GM21737 (cell line): ENCODE data around the gene RRP9.
"Not testable (repeated sequence)": the region's sequence is repeated elsewhere in the genome, so short reads cannot be mapped to it uniquely, and the experiment has no call there.

Experiments used
- ATAC-seq: cut with Tn5 transposase; IDR thresholded peaks from one replicate; pipeline ENCODE4 v1.9.1; 2021; ENCODE audit warnings: mild to moderate bottlenecking, moderate library complexity; ENCODE audit not compliant: unreplicated experiment

The RRP9 gene, protein sequence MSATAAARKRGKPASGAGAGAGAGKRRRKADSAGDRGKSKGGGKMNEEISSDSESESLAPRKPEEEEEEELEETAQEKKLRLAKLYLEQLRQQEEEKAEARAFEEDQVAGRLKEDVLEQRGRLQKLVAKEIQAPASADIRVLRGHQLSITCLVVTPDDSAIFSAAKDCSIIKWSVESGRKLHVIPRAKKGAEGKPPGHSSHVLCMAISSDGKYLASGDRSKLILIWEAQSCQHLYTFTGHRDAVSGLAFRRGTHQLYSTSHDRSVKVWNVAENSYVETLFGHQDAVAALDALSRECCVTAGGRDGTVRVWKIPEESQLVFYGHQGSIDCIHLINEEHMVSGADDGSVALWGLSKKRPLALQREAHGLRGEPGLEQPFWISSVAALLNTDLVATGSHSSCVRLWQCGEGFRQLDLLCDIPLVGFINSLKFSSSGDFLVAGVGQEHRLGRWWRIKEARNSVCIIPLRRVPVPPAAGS

DNA sequence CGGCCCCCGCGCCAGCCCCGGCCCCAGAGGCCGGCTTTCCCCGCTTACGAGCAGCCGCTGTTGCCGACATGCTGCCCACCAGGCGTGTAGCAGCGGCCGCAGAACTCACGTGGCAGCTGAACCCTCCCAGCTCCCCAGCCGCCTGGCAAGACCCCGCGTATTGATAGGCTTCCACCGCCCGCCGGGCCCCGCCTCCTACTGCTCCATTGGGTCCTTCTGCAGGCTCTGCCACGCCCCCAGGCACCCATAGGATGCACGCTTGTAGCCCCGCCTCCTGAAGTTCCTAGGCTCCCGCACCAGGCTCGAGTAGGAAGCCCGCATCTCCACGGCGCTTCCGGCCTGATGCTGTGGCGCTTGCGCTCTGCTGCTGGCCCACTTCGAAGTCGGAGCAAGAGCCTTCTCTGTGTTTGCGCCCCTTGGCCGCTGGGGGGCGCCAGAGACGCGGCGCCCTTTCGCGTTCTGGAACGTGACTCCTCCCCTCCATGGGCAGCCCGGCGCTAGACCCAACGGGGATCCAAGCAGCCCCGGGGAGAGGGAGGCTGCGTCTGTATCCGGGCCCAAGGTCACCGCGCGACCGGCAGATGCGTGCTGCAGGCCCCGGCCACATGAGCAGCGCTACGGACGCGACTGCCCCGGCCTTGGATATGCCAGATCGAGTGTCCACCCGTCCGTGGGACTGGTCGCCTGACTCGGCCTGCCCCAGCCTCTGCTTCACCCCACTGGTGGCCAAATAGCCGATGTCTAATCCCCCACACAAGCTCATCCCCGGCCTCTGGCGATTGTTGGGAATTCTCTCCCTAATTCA lies at the start of gene RRP9, which contains the start of gene PARP3:
Gene RRP9 (minus strand): TSS at position 107 of the 805 bp plus-strand sequence. CDS start 37 bp downstream, at position 70.
Gene PARP3 (plus strand): TSS at position 566 of the 805 bp plus-strand sequence. CDS start 993 bp downstream, outside the sequence.
- ATAC-seq: peak; percentile 86

DNA sequence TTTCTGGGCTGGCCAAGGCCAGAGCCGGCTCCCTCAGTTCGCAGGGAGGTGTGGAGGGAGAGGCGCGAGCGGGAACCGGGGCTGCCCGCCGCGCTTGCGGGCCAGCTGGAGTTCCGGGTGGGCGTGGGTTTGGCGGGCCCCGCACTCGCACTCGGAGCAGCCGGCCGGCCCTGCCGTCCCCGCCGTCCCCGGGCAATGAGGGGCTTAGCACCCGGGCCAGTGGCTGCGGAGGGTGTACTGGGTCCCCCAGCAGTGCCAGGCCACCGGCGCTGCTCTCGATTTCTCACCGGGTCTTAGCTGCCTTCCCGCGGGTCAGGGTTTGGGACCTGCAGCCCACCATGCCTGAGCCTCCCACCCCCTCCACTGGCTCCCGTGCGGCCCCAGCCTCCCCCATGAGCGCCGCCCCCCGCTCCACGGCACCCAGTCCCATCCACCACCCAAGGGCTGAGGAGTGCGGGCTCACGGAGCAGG lies 48.8 kb upstream of the RRP9 start:
- not testable (repeated sequence) for ATAC-seq

DNA sequence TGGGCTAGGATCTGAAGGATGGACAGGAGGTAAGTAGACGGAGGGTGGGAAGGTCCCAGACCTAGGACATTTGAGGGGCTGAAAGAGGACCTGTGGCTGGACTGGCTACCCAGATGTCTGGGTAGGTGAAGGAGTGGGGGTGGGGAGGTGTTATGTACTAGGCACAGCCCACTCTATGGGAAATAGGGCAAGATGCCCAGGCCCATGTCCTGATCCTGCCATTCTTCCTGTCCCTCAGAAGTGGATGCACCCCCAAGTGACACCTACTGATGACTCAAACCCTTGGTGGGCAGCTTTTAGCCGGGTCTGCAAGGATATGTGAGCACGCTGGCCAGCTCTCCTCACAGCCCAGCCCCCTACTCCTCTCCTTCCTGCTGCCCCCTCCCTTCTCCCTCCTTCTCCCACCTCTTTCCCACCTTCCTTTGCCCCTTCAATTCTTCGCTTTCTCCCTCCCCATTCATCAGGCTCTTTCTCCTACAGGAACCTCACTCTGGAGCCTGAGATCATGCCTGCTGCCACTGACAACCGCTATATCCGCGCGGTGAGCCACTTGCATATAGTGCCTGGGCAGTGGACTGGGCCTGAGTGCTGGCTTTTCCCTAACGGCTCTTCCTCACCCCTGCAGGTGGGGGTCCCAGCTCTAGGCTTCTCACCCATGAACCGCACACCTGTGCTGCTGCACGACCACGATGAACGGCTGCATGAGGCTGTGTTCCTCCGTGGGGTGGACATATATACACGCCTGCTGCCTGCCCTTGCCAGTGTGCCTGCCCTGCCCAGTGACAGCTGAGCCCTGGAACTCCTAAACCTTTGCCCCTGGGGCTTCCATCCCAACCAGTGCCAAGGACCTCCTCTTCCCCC lies 46.8 kb upstream of the RRP9 start:
- no peak for ATAC-seq

DNA sequence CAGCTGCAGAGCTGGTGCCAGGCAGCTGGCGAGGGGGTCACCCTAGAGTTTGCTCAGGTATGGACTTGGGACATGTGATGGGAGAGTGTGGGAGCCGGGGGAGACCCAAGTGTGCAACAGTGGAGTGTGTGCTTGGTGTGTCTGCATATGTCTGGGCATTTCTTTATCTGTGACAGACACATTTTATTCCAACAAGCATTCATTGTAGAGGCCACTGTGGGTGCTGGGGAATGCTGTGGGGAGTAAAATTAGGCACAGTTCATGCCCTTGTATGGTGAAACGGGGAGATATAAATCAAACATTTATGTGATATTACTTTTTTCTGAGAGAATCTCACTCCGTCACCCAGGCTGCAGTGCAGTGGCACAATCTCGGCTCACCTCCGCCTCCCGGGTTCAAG lies 45.9 kb upstream of the RRP9 start:
- ATAC-seq: no peak

DNA sequence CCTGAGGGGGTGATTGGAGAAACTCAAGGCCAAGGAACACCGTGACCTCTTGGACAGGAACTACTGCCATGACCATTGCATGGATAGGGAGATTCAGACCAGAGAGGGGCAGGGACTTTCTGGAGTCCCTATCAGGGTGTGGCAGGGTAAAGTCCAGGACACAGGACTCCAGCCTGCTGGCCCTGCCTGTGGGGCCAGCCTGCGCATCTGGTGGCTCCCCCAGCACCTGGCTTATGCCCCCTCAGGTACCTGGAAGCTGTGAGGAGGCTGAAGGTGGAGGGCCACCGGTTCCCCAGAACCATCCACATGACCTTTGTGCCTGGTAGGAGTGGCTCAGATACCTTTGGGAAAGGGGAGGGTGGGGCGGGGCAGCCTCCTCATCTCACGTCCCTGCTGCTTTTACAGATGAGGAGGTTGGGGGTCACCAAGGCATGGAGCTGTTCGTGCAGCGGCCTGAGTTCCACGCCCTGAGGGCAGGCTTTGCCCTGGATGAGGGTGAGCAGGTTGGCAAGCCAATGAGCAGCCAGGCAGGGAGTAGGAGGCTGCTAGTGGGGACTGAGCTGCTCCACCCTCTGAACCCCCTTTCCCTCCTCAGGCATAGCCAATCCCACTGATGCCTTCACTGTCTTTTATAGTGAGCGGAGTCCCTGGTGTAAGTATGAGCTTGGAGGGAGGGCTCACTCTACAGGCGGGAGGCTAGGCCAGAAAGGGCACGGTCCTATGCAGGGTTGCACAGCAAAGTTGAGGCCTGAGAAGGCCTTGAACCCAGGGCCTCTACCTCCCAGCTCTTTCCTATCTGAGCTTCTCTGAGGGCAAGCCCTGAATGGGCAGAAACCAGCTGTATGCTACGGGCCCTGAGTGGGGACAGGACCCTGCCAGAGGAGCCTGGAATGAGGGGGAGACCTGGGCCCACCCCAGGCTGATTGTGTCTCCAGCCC lies 44.6 kb upstream of the RRP9 start:
- no peak for ATAC-seq

DNA sequence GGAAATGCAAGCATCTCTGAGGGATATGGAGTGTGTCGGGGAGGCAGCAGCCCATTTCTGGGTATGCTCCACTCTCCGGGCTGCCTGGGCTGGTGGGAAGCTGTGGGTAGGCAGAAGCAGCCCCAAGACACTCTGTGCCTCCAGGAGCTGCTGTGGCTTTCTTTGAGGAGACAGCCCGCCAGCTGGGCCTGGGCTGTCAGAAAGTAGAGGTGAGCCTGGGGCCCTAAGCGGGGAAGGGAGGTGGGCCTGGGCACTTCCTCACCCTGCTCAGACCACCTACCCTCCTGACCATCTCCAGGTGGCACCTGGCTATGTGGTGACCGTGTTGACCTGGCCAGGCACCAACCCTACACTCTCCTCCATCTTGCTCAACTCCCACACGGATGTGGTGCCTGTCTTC lies 43.4 kb upstream of the RRP9 start:
- no peak for ATAC-seq

DNA sequence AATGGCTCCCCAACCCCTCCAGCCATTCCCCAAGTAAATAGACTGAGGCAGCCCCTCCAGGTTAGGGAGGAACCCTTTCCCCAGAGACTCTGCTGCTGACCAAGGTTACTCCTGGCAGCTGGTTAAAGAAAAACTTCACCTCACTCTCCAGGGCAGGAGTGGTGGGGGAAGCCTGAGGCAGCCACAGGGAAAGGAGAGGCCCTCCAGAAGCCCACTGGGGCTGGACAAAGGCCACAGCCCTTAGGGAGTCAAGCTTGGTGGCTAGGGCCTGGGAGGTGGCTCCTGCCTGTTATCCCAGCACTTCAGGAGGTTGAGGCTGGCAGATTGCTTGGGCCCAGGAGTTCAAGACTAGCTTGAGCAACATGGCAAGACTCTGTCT lies 42.6 kb upstream of the RRP9 start:
- ATAC-seq: no peak

DNA sequence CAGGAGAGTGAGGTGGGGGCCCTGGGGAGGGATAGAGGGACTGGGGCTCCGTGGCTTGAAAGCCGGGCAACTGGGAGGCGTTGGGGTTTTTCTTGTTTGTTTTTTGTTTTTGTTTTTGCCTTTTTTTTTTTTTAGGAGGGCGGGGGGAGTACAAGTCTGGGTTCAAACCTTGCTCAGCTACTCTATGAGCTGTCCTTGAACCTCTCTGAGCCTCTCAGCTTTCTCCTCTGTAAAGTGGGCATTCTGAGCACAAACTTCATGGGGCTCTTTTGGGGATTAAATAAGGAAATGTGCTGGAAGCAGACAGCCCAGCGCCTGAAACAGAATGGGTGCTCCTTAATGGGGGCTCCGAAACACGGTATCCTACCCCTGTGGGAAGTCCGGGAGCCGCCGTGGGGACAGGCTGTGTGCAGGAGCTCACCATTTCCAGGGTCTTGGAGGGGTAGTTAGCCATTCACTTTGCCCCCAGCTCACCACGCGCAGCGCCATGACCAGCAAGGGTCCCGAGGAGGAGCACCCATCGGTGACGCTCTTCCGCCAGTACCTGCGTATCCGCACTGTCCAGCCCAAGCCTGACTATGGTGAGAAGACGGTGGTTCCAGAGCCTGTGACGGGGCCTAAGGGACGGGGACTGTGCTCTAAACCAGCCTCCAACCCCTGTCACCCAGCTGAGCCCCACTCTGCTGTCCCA lies 42.0 kb upstream of the RRP9 start:
- ATAC-seq: no peak

DNA sequence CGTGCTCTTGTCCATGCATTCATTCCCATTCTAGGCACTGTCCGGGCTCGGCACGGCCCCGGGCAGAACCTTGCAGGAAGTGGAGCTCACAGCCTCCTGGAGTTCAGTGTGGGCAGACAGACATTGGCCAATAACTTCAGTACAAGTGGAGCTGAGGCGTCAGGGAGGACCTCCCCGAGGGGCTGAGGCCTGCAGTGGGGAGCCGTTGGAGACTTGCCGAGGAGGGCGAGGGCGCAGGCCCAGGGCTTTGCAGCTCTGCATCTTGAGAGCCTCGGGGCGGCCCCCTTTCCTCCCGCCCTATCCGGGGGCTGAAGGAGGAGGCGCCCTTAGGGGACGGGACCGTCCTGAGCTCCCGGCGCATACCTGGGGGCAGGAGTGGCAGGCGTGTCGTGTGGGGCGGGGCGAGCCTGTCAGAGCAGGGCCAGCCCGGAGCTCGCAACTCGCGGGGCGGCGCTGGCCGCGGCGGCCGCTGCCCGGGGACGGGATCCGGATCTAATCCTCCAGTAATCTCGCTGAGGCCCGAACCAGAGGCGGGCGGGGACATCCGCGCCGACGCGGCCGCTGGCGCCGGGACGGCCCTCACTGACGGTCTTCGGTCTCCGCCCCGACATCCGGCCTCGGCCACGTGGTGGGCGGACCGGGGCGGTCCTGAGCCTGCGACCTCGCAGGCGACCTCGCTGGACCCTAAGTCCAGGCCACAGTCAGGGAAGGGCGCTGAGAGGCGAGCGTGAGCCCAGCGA lies 41.3 kb upstream of the RRP9 start, which contains the start of gene ACY1:
Gene ACY1 (plus strand): TSS at position 698 of the 740 bp plus-strand sequence. CDS start 530 bp downstream, outside the sequence.
- peak; percentile 73 for ATAC-seq

DNA sequence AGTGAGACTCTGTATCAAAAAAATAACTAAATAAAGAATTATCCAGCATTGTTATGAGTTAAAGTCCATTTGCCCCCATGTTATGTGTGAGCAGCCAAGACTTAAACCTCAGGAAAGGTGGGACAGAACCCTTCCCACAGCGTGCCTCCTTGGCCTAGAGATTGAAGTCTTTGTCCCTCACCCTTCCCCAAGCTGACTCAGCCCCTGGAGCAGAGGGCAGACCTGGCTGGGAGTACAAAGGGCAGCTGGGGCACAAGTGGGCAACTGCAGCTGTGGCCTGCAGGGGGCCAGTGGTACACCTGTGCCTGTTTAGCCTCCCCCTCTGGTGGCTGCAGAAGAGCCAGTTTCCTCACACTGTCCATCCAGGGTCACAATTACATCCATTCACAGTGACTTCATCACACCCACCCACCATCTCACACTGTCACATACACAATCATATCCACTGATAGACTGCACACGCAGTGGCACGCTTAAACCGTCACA lies 40.7 kb upstream of the RRP9 start:
- peak; percentile 49 for ATAC-seq

DNA sequence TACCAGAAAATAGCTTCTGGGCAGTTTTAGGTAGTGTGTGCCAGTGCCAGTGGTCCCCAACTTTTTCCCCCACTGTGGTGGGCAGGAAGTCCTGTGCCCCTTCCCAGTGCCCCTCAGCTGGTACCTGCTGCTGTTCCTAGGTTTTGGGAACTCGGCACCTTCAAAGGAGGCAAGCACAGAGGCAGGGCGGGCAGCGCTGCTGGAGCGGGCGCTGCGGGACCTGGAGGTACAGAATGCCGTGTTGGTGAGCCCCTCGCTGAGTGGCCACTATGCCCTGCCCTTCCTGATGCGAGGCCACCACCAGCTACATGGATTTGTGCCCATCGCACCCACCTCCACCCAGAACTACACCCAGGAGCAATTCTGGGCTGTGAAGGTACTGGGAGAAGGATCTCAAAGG lies 38.5 kb upstream of the RRP9 start:
- ATAC-seq: no peak

DNA sequence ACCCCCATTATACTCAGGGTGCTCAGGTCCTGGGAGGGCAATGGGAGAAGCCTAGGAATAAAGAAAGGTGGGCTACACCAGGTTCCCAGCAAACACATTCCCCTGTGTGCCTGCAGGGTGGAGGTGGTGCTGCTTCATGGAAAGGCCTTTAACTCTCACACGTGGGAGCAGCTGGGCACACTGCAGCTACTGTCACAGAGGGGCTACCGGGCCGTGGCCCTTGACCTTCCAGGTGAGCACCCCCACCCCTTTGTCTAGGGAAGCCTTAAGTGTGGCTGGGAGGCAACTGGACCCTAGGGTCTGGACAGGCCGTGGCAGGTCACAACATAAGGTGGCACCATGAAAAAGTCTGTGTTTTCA lies 36.4 kb upstream of the RRP9 start:
- no peak for ATAC-seq

DNA sequence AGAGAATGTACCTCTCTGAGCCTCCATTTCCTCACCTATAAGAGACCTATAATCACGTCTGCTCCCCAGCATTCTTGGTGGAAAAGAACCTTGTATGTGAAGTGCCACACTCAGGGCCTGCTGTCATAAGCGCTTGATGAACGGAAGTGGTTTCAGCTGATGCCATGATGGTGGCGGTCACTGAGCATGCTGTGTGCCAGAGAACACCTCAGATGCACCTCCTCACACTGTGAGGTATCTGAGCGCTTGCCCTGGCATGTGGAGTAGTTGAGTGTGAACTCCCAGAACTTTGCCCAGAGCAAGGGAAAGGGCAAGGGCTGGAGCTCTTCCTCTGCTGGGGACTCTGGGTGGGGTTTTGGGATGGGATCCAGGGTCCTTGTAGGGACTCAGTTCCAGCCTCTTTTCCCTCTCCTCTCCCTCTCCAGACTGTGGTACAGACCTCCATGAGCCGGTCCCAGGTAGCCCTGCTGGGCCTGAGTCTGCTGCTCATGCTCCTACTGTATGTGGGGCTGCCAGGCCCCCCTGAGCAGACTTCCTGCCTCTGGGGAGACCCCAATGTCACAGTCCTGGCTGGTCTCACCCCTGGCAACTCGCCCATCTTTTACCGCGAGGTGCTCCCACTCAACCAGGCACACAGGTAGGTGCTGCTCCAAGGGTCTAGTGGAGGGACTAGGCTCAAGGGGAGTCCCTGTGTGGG lies 35.9 kb upstream of the RRP9 start:
- no peak for ATAC-seq

DNA sequence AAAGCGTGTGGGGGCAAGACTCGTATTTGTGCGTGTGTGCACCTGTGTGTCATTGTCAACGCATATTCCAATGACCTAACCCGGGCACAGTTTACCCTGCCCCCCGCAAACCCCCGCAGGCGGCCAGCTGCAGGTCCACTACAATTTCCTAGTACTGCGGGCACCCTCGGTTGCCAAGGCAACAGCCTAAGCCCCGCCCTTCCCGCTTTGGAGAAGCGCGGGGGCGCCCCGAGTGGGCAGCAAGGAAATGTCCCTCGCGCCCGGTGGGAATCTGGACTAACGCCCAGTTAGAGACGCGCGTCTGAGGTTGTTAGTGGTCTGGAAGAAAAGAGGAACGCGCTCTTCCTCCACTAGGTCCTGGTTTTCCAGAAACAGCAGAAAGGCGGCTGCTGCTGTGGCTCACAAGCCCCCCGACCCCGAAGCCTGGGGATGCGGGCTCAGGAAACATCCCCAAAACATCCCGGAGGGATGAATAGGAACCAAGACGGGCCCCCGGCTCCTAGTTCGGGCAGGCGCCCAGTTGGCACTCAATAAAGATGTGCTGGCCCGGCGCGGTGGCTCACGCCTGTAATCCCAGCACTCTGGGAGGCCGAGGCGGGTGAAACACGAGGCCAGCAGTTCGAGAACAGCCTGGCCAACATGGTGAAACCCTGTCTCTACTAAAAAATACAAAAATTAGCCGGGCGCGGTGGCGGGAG lies 34.3 kb upstream of the RRP9 start:
- no peak for ATAC-seq

DNA sequence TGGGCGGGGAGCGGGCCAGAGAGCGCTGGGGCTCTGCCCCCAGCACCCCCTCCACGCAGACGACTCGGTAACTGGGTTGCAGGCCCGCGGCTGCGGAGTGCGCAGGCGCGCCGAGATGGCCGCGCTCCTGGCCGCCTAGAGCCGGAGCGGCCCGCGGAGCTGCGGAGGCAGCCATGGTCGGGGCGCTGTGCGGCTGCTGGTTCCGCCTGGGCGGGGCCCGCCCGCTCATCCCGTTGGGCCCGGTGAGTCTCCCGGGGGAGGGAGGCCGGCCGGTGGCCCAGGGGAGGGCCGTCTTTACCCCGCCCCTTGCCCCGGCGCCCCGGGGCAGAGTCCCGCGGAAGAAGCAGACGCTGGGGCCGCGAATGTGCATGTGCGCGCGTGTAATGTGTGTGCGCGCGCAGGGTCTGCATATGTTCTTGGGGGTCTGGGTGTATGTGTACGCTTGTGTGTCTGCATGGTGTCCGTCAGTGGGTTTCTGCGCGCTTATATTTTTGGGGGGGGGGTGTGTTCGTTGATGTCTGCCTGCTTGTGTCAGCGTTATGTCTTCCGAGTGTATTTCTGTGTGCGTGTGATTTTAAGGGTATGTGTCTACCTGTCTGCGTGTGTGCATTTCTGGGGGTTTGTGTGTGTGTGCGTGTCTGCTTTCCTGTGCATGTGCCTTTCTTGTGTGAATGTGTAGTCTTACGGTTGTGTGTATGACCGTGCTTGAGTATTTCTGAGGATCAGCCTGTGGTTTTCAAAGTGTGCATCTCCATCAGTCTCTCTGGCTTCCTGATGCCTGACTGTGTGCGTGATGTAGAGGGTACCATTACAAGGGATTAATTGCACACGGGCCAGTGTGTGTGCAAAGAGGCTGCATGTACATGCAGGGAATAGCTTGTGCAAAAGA lies 33.5 kb upstream of the RRP9 start, which contains the start of gene ABHD14A:
Gene ABHD14A (plus strand): TSS at position 102 of the 889 bp plus-strand sequence. CDS start 72 bp downstream, at position 174.
- ATAC-seq: peak; percentile 55
